Stimulated activated CD4-positive, alpha-beta T cell treated with anti-CD3 and anti-CD28 coated beads, TNF-alpha, amount 100 ng/mL, for 1 hour (primary cell): ENCODE results near the gene ISLR.
"Not testable (repeated sequence)": the region's sequence is repeated elsewhere in the genome, so short reads cannot be mapped to it uniquely, and the experiment has no call there.

Experiments used
- DNase-seq, 3 donors: peaks; one replicate each; pipeline ENCODE4 v3.0.0-alpha.2; 2020; ENCODE audit warnings: low read depth in 3 of 3, low spot score in 1 of 3

ISLR gene

GRCh38 chr15:74136814-74137536 lies 36.5 kb upstream of the ISLR start:
- DNase-seq: no peak

DNA sequence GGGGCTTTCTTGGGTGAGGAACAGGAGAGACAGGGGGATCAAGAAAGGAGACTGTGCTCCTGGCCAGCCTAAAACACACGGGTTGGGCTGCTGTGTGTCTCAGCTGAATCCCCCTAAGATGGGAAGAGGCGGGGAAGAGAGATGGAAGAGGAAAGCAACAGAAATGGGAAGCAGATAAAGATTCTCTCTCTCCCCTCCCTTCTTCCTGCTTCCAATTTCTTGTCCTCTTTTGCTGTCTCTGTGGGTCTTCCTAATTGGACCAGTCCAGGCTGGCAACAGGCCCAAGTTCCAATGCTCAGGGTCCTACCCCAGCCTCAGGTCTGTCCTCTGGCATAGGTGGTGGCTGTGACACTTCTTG lies 36.0 kb upstream of the ISLR start:
- DNase-seq: no peak

GRCh38 chr15:74138642-74139041 lies 34.9 kb upstream of the ISLR start:
- no peak for DNase-seq

DNA sequence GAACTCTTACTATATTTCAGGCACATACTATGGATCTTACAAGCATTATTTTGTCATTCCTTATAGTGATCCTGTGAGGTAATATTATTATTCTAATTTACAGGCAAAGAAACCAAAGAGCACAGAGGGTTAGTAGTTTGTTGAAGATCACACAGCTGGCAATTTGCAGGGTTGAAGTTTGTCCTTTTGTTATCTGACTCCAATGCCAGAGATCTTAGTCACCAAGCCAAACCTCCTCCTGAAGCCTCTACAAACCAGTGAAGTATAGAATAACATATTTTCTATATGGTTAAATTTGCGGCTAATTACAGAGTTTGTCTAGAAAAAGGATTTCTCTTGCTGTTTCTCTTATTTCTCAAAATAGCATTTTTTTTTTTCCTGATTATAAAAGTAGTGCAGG lies 31.9 kb upstream of the ISLR start:
- DNase-seq: no peak

- no peak for DNase-seq
These were observed 29.2 kb upstream of the ISLR start for GRCh38 chr15:74144153-74144775.

GRCh38 chr15:74146277-74146800 lies 27.2 kb upstream of the ISLR start:
- DNase-seq: no peak

DNA sequence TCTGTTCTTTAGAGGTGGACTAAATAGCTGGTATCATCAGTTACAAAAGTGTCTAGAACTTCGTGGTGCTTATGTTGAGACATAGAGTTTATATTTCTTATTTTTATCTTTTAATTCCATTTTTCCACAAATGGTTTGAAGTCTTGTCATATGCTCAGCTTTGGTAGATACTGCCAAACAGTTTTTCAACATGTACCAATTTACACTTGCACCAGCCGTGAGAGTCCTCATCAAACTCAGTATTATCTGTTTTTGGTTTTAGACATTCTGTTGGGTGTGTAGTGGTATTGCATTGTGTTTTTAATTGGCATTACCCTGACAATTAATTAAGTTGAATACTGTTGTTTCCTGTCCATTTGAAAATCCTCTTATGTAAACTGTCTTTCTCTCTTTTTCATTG lies 26.5 kb upstream of the ISLR start:
- DNase-seq: no peak

DNA sequence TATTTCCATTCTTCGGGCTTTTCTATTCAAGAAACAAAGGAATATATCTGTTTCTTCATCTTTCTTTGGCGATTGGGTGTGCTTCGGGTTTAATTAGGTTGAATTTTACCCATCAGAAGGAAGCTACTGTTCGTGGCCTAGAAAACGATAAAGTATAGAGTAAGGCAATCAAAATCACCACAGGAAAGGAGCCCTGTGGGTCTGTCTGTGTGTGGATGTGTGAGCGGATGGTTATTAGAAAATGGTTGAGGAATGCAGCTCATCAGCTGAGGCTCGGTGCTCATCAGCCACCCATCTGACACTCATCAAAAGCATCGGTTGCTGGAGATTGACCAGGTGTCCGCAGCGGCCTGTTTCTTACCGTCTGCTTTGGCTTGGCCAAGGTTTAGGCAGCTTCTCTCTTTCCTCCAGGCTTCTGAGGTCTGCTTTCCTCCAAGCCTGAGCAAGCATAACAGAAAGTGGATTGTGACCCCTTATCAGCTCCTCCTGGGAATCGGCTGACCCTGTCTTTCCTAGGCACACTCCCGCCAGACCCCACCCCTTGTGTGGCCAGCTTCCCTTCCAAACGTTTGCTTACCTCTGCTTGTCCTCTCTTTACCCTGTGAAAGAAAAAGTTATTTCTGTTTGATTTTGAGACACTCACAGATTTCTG lies 17.6 kb upstream of the ISLR start:
- DNase-seq: no peak

GRCh38 chr15:74156678-74157411 lies 16.7 kb upstream of the ISLR start:
- DNase-seq: no peak

DNA sequence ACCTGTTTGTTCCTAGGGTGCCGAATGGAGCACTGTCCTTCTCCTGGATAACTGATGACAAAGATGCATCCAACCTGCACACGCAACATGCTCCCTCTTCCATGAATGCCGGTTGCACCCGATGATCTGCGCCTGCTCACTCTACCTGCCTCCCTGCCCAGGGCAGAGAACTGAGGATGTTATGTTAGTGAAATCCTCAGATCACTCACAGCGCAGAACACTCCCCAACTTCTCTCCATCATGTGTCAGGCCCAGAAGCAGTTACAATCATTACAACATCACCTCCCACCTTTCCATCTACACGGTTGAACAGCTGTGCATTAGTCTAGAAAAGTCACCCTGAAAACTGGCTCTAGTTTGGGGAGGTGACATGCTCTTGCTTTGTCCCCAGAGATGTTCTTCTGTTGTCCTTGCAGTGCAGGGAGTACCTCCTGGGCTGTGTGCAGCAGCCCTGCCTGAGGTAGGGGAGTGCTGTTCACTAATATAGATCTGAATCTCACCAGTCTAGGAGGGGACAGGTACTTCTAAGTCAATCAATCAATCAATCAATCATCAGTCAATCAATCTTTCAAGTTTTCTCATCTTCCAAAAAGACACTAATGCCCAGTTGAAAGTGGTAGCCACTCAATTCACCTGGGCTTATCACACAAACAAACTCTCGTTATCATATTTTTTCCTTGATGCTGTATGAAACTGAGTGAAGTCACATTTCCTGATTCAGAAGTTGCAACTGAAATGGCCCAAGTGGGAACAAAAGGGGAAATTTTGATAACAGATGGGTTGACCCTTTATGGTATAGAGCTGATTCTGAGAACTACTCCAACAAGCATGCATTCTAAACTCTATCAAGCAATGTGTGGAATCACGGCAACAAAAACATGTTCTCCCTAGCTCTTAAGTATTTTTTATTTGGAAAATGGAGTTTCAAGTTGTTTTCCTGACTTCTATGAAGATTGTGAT lies 15.4 kb upstream of the ISLR start:
- DNase-seq: no peak

DNA sequence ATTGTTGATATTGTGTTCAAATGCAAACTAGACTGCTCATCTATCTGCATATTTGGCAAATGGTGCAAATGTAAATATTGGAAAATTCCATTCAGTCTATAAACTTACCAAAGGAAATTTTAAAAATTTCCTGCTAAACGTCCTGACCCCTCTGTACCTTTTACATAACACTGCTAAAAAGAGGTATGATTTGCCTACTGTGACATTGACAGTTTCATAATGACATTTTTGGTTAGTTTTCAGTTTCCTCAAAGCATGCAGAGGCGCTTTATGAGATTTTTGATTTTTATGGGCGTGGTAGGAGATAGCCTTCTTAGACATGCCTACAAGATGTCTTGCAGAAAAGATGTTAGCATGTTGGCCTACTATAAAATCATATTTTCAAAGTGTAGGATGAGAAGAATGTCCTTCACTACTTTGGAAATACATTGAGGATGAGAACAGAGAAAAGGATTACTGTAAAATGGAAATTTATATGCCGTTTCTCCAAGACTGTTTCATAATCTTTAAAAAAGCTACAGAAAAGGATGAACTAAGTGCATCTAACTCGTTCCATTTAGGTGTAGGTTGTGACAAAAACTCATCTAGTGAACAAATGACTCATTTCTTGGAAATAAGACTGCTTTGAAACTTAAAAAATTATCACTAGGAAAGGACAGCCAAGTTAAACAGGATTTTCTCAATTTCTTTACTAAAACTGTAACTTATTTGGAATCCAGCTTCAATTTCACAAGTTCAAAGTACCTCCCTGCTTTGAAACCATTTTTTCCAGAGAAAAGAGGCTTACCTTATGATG lies 14.5 kb upstream of the ISLR start:
- no peak for DNase-seq

DNA sequence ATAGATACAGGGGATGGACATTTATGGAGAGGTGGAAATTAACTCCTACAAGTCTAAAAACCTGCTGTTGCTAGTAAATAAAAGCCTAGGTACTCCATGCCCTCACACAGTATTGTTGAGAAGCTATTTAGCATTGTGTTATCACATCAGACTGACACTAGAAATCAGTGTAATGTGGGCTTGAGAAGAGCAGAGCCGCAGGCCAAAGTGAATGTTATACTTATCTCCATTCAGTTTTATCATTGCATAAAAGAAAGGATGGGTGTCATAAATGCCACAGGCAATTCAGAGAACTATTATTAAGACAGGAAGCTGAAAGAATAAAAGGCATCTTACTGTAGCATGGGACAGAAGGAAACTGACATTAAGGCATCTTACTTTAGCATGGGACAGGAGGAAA lies 13.7 kb upstream of the ISLR start:
- no peak for DNase-seq

DNA sequence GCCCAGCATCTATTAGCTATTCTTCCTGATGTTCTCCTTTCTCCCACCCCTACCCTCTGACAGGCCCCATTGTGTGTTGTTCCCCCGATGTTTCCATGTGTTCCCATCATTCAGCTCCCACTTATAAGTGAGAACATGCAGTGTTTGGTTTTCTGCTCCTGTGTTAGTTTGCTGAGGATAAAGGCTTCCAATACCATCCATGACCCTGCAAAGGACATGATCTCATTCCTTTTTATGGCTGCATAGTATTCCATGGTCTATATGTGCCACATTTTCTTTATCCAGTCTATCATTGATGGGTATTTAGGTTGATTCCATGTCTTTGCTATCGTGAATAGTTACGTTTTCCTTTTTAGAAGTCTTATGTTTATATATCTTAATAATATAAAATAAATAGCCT lies 13.1 kb upstream of the ISLR start:
- not testable (repeated sequence) for DNase-seq

DNA sequence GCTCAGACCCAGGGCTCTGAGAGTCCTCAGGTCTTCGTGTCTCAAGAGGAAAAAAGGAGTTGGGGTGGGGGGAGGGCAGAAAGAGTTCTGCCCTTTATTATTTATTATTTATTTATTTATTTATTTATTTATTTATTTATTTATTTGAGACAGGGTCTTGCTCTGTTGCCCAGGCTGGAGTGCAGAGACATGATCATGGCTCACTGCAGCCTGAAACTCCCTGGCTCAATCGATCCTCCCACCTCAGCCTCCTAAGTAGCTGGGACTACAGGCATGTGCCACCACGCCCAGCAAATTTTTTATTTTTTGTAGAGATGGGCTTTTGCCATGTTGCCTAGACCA lies 11.3 kb upstream of the ISLR start:
- DNase-seq: not testable (repeated sequence)

- DNase-seq: no peak
These were observed 8.0 kb upstream of the ISLR start for GRCh38 chr15:74165461-74165860.

- no peak for DNase-seq
These were observed 5.6 kb upstream of the ISLR start for GRCh38 chr15:74167891-74168331.

- DNase-seq: no peak
These were observed 4.8 kb upstream of the ISLR start for GRCh38 chr15:74168711-74169126.

GRCh38 chr15:74170071-74170844 lies 3.3 kb upstream of the ISLR start:
- no peak for DNase-seq
